Calu3 (cell line): ENCODE measurements around the gene TRIM38. TPM values are rescaled to one million over a fixed set of nuclear protein-coding genes. Genes with fewer than 3 reads are reported as not detected.

ENCODE experiments used
- BruUV-seq: library from RNA; stranded (reverse); fragments of 400-500 nt; replicated peaks from 2 replicates; lab custom pipeline; 2021; lab: Mats Ljungman, UMichigan
- CTCF ChIA-PET: fragments of 300-600 bp; sonication (Branson Sonifier 250); formaldehyde crosslinking; loops from one replicate; lab custom pipeline; 2022; ENCODE audit warnings: antibody characterized with exemption; lab: Charles Lee
- DNase-seq: peaks from one replicate; pipeline ENCODE4 v3.0.0; 2022
- H3K27ac Mint-ChIP-seq: one replicate; pipeline ENCODE4 v1.8.0; 2022; ENCODE audit warnings: mixed read lengths; ENCODE audit not compliant: unreplicated experiment
- H3K27me3 Mint-ChIP-seq: one replicate; pipeline ENCODE4 v1.8.0; 2022; ENCODE audit warnings: mixed read lengths; ENCODE audit not compliant: unreplicated experiment
- H3K36me3 Mint-ChIP-seq: one replicate; pipeline ENCODE4 v1.8.0; 2022; ENCODE audit warnings: mild to moderate bottlenecking, moderate library complexity, mixed read lengths; ENCODE audit not compliant: insufficient read depth, unreplicated experiment
- H3K4me1 Mint-ChIP-seq: one replicate; pipeline ENCODE4 v1.8.0; 2022; ENCODE audit warnings: mild to moderate bottlenecking, low read depth, mixed read lengths; ENCODE audit not compliant: unreplicated experiment
- H3K4me3 Mint-ChIP-seq: one replicate; pipeline ENCODE4 v1.8.0; 2022; ENCODE audit warnings: mild to moderate bottlenecking, low read depth, moderate library complexity, mixed read lengths; ENCODE audit not compliant: unreplicated experiment
- H3K9me3 Mint-ChIP-seq: one replicate; pipeline ENCODE4 v1.8.0; 2022; ENCODE audit warnings: low read depth, mixed read lengths; ENCODE audit not compliant: unreplicated experiment
- intact Hi-C: fragments of 100-400 bp; cut with micrococcal nuclease; formaldehyde crosslinking; loops from one replicate; pipeline ENCODE4 v1.10.0; 2022; ENCODE audit not compliant: unreplicated experiment
- total RNA-seq: library from RNA; stranded (reverse); gene quantifications from 2 replicates; pipeline ENCODE4 v1.2.3, GENCODE V29; 2022
- TF ChIP-seq, protein P1 (sequence below): fragments of 200-600 bp; IDR thresholded peaks from one replicate; pipeline ENCODE4 v1.8.0; 2022; ENCODE audit warnings: antibody characterized with exemption; ENCODE audit not compliant: unreplicated experiment

Gene TRIM38
- total RNA-seq, 1 experiment from 2014 or later: 20.6 TPM

DNA sequence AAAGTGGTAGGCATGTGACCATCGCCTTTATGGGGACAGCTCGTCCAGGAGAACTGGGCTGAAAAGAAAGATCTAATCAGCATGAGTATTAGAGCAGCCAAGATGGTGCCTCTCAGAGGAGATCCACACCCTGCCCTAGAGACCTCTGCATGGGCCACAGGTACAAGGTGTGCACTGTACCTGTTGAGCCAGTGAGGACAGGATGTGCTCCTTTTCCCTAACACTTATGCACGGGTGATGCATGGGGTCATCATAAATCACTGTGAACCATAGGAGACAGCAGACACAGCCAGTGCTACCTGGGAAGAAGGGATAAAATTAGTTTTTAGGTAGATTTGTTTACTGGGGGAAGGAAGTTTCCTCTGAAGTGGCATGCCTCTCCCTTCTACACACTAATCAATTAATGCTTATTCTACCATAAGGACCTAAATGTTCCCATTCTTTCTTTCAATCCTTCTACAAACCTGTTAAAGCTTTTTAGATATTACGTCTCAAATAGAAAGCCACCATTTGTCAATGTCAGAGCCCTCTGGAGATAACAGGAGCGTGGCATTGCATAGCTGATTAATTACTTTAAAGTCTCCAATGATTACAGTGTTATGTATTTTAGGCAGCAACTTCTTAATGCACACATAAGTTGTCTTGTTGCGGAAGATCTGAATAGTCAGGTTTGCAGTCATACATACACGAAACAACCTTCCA lies 45.7 kb upstream of the TRIM38 start:
- Mint-ChIP-seq H3K4me3 (no peak overlapping the region), H3K4me1 (peaks cover 16% of the 10 kb centered on the region), H3K27ac (no peak overlapping the region), H3K27me3 (no peaks in the 10 kb centered on the region), H3K9me3 (no peaks in the 10 kb centered on the region), H3K36me3 (no peaks in the 10 kb centered on the region)
- BruUV-seq: no TSS peak
- CTCF ChIA-PET: no interaction called here
- no peak for DNase-seq
- TF ChIP-seq, protein P1, sequence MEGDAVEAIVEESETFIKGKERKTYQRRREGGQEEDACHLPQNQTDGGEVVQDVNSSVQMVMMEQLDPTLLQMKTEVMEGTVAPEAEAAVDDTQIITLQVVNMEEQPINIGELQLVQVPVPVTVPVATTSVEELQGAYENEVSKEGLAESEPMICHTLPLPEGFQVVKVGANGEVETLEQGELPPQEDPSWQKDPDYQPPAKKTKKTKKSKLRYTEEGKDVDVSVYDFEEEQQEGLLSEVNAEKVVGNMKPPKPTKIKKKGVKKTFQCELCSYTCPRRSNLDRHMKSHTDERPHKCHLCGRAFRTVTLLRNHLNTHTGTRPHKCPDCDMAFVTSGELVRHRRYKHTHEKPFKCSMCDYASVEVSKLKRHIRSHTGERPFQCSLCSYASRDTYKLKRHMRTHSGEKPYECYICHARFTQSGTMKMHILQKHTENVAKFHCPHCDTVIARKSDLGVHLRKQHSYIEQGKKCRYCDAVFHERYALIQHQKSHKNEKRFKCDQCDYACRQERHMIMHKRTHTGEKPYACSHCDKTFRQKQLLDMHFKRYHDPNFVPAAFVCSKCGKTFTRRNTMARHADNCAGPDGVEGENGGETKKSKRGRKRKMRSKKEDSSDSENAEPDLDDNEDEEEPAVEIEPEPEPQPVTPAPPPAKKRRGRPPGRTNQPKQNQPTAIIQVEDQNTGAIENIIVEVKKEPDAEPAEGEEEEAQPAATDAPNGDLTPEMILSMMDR: no peak
- intact Hi-C loops: no loop called here

DNA sequence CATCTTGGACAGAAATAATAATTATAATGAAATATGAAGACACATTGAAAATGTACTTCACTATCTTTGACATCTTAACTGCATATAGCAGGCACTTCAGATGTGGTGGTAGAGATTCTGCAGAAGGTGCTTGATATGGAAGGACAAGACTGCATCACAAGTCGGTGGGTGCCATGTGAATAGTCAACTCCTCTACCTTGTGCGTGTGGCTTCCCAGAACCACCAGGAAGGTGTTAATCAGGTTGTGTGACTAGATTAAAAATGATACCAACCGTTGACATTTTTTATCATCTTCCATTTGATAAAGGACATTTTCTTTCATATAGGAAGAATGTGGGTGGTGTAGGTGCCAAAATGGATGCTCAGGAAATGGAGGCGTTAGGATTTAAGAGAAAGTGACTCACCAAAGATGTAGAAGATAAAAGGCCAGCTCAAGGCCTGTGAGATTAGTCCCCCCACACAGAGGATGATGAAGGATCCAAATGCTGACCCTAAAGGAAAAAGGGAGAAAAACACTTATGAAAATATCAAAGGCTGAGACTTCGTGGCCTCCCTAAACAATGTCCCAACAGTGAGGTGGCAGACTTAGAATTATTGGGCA lies 44.4 kb upstream of the TRIM38 start:
- CTCF ChIA-PET: no interaction called here
- TF ChIP-seq, protein P1: no peak
- Mint-ChIP-seq H3K27me3 (no peaks in the 10 kb centered on the region), H3K9me3 (no peaks in the 10 kb centered on the region), H3K4me3 (no peak overlapping the region), H3K4me1 (peaks cover 14% of the 10 kb centered on the region), H3K27ac (no peak overlapping the region), H3K36me3 (no peaks in the 10 kb centered on the region)
- intact Hi-C loops: no loop called here
- BruUV-seq: no TSS peak
- no peak for DNase-seq

DNA sequence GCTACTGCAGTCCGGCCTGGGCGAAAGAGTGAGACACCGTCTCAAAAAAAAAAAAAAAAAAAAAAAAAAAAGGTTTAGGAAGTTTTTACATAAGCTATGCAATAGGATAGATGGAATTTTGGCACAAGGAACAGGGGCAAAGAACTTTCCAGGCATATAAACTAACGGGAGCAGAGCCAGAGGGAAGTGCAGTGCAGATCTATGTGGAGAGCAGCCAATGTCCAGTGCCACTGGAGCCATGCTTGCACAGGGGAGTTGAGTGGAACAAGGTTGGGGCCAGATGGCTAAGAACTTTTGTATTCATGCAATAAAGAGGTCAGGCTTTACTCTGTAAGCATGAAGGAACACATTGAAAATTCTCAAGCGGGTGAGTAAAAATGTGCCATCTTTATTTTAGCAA lies 42.9 kb upstream of the TRIM38 start:
- Mint-ChIP-seq H3K4me1 (no peaks in the 10 kb centered on the region), H3K36me3 (no peaks in the 10 kb centered on the region), H3K9me3 (no peaks in the 10 kb centered on the region), H3K4me3 (no peak overlapping the region), H3K27ac (no peak overlapping the region), H3K27me3 (no peaks in the 10 kb centered on the region)
- CTCF ChIA-PET: no interaction called here
- intact Hi-C loops: no loop called here
- no TSS peak for BruUV-seq
- TF ChIP-seq, protein P1: no peak
- DNase-seq: no peak

- H3K4me1 Mint-ChIP-seq: no peaks in the 10 kb centered on the region
- H3K36me3 Mint-ChIP-seq: no peaks in the 10 kb centered on the region
- DNase-seq: no peak
- H3K27ac Mint-ChIP-seq: no peak overlapping the region
- no peaks in the 10 kb centered on the region for H3K9me3 Mint-ChIP-seq
- H3K27me3 Mint-ChIP-seq: no peaks in the 10 kb centered on the region
- TF ChIP-seq, protein P1: no peak
- no TSS peak for BruUV-seq
- H3K4me3 Mint-ChIP-seq: no peak overlapping the region
- intact Hi-C loops: no loop called here
- CTCF ChIA-PET: no interaction called here
Observed at GRCh38 chr6:25921525-25922203, 40.9 kb upstream of the TRIM38 start.
